Measurements from ENCODE around the gene TPR.

GRCh38 chr1:186325239-186325638, 49.8 kb downstream of the TPR start:
- TF ChIP-seq CTCF (IDR thresholded peaks at IDR 0.05; ENCODE audit: low read depth, low read length, poor library complexity, severe bottlenecking) (peak; percentile 52), EZH2phosphoT487 (IDR thresholded peaks at IDR 0.05; ENCODE audit: borderline replicate concordance, low read length) (no peak)

All from DOHH2 (cell line).